ENCODE measurements around the gene ZNF709. TPM values are rescaled to one million over a fixed set of nuclear protein-coding genes. Genes with fewer than 3 reads are reported as not detected.

Gene ZNF709
- total and polyA plus RNA-seq, 2 of the 13 experiments (the other 11 are each of a cell fraction or from before 2014, with no cell fraction given), result 1.5 to 3.9 TPM

DNA sequence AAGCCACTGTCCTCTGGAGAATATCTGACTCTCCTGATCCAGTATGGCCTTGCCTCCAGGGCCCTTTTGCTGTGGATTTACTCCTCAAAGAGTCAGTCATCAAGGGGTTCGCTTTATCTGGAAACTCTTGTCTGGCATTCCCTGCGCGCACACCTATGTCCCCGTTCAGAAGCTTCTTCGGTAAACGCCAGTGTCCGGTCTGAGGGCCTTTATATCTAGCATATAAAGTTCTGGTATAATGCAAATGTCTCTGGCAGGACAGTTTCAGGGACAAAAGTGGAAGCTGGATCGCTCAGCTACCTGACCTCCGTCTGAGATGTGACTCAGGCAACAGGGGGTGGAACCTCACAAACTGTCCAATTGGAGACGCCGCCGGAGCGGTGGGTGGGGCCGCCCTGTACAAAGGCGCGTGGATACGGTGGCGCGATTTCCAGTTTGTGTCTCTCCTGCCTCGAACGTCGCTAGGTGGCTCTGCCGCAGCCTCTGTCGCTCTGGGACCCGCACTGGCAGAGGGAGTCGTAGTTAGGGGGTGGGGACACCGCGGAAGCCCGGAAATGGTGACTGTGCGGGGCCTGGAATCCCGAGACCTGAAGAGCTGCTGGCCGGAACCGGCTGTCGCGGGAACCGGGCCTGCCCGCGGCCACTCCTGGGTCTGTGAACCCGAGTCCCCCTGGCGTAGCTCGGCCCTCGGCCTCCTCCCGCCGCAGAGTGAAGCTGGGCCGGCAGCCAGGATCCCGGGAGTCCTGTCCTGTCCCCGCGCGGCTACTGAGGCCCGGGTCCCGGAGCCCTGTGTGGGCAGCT lies 10.6 kb upstream of the ZNF709 start:
- FAIRE-seq (peak; percentile 61), DNase-seq (ENCODE audit: low spot score) (peak; percentile 95), ATAC-seq (peak; percentile 94)
- H3K27ac ChIP-seq (ENCODE audit: extremely low read length, insufficient read depth, low read length), result peak overlapping the region; percentile 90
- 0% methylated on average over 13 of the region's 51 CpGs for WGBS (ENCODE audit: low lambda C conversion rate)
- POLR2A ChIA-PET, result interaction anchor here (0.6 to 3.2 kb wide), 24 partner anchors 9 to 355 kb away, joined by 3 to 62 read pairs (median 4); partner anchors contain the start of genes GET3, ZNF136, ZNF20 and ZNF44
- H3K79me2 ChIP-seq (ENCODE audit: insufficient read depth, low read length), result no peaks in the 10 kb centered on the region
- CTCF ChIA-PET (ENCODE audit: low intra/inter-chr PET ratio, low total read pairs), result no interaction called here
- H3K4me1 ChIP-seq (ENCODE audit: insufficient read depth, low read length), result peaks cover 29% of the 10 kb centered on the region
- no peaks in the 10 kb centered on the region for H3K36me3 ChIP-seq (replicated peaks in 1 of 2; ENCODE audit: control insufficient read depth in 1 of 2, insufficient read depth in 2 of 2, low read length in 2 of 2)
- H3K4me3 ChIP-seq (replicated peaks in 1 of 3; ENCODE audit: insufficient read depth in 1 of 3, low read depth in 2 of 3, low read length in 3 of 3), result peak overlapping the region; percentile 87 to 94 (median 91)
- intact Hi-C loops (cut with micrococcal nuclease; ENCODE audit: unreplicated experiment), result loop anchor here (5.0 kb wide), 1 partner anchor 203 kb away; the partner anchor contains the start of gene ZNF44
- H3K9ac ChIP-seq (ENCODE audit: insufficient read depth, low read depth, low read length), result peak overlapping the region; percentile 92
- H2AFZ ChIP-seq (ENCODE audit: low read length), result peak overlapping the region; percentile 89
- no TSS peak for BruUV-seq (replicated peaks)
- no peaks in the 10 kb centered on the region; a peak in 1 of 5 replicates for H3K27me3 ChIP-seq (ENCODE audit: control insufficient read depth in 1 of 2, insufficient read depth in 2 of 2, low read length in 2 of 2)
- H4K20me1 ChIP-seq (ENCODE audit: insufficient read depth, low read length), result no peaks in the 10 kb centered on the region
- no peaks in the 10 kb centered on the region for H3K9me3 ChIP-seq (ENCODE audit: low read length)
- in situ Hi-C loops (cut with HindIII; ENCODE audit: extremely low pct_ligation_motif_present, low pct_unique_long_range_greater_than_20kb), result no loop called here
- H3K4me2 ChIP-seq (ENCODE audit: low read depth, low read length), result peak overlapping the region; percentile 91
- no peak for TF ChIP-seq ZNF430 (CRISPR knock-in tag; IDR thresholded peaks at IDR 0.05)
- no peak for TF ChIP-seq BRCA1 (CRISPR knock-in tag; IDR thresholded peaks at IDR 0.05)
- no peak for TF ChIP-seq ZNF468 (CRISPR knock-in tag; IDR thresholded peaks at IDR 0.05)
- TF ChIP-seq ZNF788 (CRISPR knock-in tag; IDR thresholded peaks at IDR 0.05; ENCODE audit: borderline replicate concordance), result peak; percentile 96
- peak; percentile 80; the same call in 1 of the 2 replicates for TF ChIP-seq POLR2AphosphoS2 (IDR thresholded peaks at IDR 0.05; ENCODE audit: low read depth, low read length)
- TF ChIP-seq, protein P1, sequence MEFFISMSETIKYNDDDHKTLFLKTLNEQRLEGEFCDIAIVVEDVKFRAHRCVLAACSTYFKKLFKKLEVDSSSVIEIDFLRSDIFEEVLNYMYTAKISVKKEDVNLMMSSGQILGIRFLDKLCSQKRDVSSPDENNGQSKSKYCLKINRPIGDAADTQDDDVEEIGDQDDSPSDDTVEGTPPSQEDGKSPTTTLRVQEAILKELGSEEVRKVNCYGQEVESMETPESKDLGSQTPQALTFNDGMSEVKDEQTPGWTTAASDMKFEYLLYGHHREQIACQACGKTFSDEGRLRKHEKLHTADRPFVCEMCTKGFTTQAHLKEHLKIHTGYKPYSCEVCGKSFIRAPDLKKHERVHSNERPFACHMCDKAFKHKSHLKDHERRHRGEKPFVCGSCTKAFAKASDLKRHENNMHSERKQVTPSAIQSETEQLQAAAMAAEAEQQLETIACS (CRISPR knock-in tag; IDR thresholded peaks at IDR 0.05), result no peak
- TF ChIP-seq GABPA (IDR thresholded peaks at IDR 0.05; ENCODE audit: low read depth, low read length), result peak; percentile 46
- peak; percentile 82 for TF ChIP-seq GABPA (CRISPR knock-in tag; IDR thresholded peaks at IDR 0.05; ENCODE audit: low read depth)
- TF ChIP-seq ZBTB1 (CRISPR knock-in tag; IDR thresholded peaks at IDR 0.05; ENCODE audit: borderline replicate concordance), result peak; percentile 97
- TF ChIP-seq ZNF839 (CRISPR knock-in tag; IDR thresholded peaks at IDR 0.05; ENCODE audit: borderline replicate concordance), result no peak
- TF ChIP-seq, protein P2, sequence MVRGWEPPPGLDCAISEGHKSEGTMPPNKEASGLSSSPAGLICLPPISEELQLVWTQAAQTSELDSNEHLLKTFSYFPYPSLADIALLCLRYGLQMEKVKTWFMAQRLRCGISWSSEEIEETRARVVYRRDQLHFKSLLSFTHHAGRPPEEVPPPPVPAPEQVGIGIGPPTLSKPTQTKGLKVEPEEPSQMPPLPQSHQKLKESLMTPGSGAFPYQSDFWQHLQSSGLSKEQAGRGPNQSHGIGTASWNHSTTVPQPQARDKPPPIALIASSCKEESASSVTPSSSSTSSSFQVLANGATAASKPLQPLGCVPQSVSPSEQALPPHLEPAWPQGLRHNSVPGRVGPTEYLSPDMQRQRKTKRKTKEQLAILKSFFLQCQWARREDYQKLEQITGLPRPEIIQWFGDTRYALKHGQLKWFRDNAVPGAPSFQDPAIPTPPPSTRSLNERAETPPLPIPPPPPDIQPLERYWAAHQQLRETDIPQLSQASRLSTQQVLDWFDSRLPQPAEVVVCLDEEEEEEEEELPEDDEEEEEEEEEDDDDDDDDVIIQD (CRISPR knock-in tag; IDR thresholded peaks at IDR 0.05; ENCODE audit: low read depth), result peak; percentile 84
- TF ChIP-seq ZNF749 (CRISPR knock-in tag; IDR thresholded peaks at IDR 0.05; ENCODE audit: borderline replicate concordance), result peak; percentile 65; the same call in 1 of the 2 replicates
- peak; percentile 68; the same call in 1 of the 2 replicates for TF ChIP-seq ZNF354B (CRISPR knock-in tag; IDR thresholded peaks at IDR 0.05)
- TF ChIP-seq, protein P3, sequence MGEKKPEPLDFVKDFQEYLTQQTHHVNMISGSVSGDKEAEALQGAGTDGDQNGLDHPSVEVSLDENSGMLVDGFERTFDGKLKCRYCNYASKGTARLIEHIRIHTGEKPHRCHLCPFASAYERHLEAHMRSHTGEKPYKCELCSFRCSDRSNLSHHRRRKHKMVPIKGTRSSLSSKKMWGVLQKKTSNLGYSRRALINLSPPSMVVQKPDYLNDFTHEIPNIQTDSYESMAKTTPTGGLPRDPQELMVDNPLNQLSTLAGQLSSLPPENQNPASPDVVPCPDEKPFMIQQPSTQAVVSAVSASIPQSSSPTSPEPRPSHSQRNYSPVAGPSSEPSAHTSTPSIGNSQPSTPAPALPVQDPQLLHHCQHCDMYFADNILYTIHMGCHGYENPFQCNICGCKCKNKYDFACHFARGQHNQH (CRISPR knock-in tag; IDR thresholded peaks at IDR 0.05), result peak; percentile 85; the same call in 1 of the 2 replicates
- peak; percentile 52 for TF ChIP-seq ARNTL (CRISPR knock-in tag; IDR thresholded peaks at IDR 0.05)
- TF ChIP-seq ZKSCAN1 (IDR thresholded peaks at IDR 0.05; ENCODE audit: low read length), result 0 out of 2 replicates have a peak, but pooled peaks have one; percentile 7
- no peak; the same call in 1 of the 2 replicates for TF ChIP-seq MED13 (CRISPR knock-in tag; IDR thresholded peaks at IDR 0.05)
- TF ChIP-seq ZNF572 (CRISPR knock-in tag; IDR thresholded peaks at IDR 0.05), result no peak
- TF ChIP-seq DPF2 (CRISPR knock-in tag; IDR thresholded peaks at IDR 0.05; ENCODE audit: borderline replicate concordance, low read depth), result no peak; the same call in 1 of the 2 replicates
- TF ChIP-seq ZNF660 (CRISPR knock-in tag; IDR thresholded peaks at IDR 0.05; ENCODE audit: borderline replicate concordance, low read depth), result no peak; the same call in 1 of the 2 replicates
- TF ChIP-seq NKX3-1 (CRISPR knock-in tag; IDR thresholded peaks at IDR 0.05), result no peak
